NCI-H1105 (cell line): Measurements from ENCODE around the gene SLC13A1.
"Not testable (repeated sequence)": the region's sequence is repeated elsewhere in the genome, so short reads cannot be mapped to it uniquely, and the experiment has no call there.

ENCODE experiments used
- DNase-seq: peaks from one replicate; lab custom pipeline; 2025; lab: John Stamatoyannopoulos, UW

SLC13A1 gene

GRCh38 chr7:123126171-123126570 lies 73.6 kb downstream of the SLC13A1 start:
- no peak for DNase-seq

GRCh38 chr7:123125231-123125630 lies 74.5 kb downstream of the SLC13A1 start:
- DNase-seq, result no peak

- no peak for DNase-seq
These were observed 76.9 kb downstream of the SLC13A1 start for GRCh38 chr7:123122916-123123315.

GRCh38 chr7:123120286-123120685 lies 79.5 kb downstream of the SLC13A1 start:
- DNase-seq, result no peak

- no peak for DNase-seq
These were observed 84.4 kb downstream of the SLC13A1 start for GRCh38 chr7:123115331-123115730.

GRCh38 chr7:123114288-123114687 lies 85.5 kb downstream of the SLC13A1 start:
- no peak for DNase-seq

GRCh38 chr7:123112833-123113232 lies 86.9 kb downstream of the SLC13A1 start:
- DNase-seq, result no peak

- no peak for DNase-seq
These were observed 100.1 kb downstream of the SLC13A1 start for GRCh38 chr7:123099712-123100111.

GRCh38 chr7:123096976-123097375 lies 102.8 kb downstream of the SLC13A1 start:
- DNase-seq, result no peak

- DNase-seq, result no peak
These were observed 103.3 kb downstream of the SLC13A1 start for GRCh38 chr7:123096434-123096833.

- no peak for DNase-seq
These were observed 109.3 kb downstream of the SLC13A1 start for GRCh38 chr7:123090456-123090855.

- not testable (repeated sequence) for DNase-seq
These were observed 112.9 kb downstream of the SLC13A1 start for GRCh38 chr7:123086910-123087309.

- DNase-seq, result not testable (repeated sequence)
These were observed 114.9 kb downstream of the SLC13A1 start for GRCh38 chr7:123084861-123085260.

GRCh38 chr7:123079021-123079420 lies 120.7 kb downstream of the SLC13A1 start:
- DNase-seq, result no peak

GRCh38 chr7:123075838-123076467 lies 123.8 kb downstream of the SLC13A1 start:
- DNase-seq, result no peak

GRCh38 chr7:123070702-123071286 lies 129.0 kb downstream of the SLC13A1 start:
- no peak for DNase-seq

GRCh38 chr7:123067814-123068213 lies 132.0 kb downstream of the SLC13A1 start:
- no peak for DNase-seq
